ENCODE measurements around the gene CNN1.

Gene CNN1

DNA sequence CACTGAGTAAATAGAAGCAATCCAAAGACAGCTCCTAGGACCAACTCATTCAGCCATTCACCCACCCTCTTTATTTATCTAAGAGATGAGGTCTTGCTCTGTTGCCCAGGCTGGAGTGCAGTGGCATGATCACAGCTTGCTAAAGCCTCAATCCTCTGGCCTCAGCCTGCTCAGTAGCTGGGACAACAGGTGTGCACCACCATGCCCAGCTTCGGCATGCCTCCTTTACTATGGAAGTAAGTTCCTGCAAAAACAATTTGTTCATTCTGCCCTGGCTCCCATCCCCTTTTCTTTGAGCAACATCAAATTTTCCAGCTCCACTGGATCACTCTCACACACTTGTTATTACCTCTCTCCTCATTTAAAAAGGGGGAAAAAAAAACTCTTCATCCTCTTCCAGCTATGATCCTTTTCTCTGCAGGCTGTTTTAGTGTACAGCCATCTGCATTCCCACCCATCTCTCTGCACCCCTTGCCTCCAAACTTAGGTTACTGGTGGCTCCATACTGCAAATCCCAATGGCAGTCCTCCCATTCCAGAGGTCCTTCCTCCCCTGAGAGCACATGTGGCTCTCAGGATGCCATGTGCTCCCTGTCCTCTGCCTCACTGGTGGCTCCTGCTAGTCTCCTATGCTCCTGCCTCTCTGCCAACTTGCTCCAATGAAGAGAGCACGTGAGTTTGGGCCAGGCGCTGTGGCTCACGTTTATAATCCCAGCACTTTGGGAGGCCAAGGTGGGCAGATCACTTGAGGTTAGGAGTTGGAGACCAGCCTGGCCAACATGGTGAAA is 18.2 kb downstream of the CNN1 start:
- Histone ChIP-seq H3K4me3 (IDR thresholded peaks at IDR 0.05; ENCODE audit: insufficient read depth, low read depth, low read length) (no peak overlapping the region), H3K27ac (no peak overlapping the region), H3K36me3 (ENCODE audit: insufficient read depth) (no peaks in the 10 kb centered on the region), H3K9ac (no peak overlapping the region), H4K20me1 (ENCODE audit: insufficient read depth) (no peaks in the 10 kb centered on the region), H3K4me1 (ENCODE audit: low read depth, poor library complexity, severe bottlenecking) (peaks cover 12% of the 10 kb centered on the region), H3K27me3 (ENCODE audit: insufficient read depth, low read depth) (no peaks in the 10 kb centered on the region), H3K79me2 (ENCODE audit: insufficient read depth, low read depth) (peaks cover 12% of the 10 kb centered on the region), H3K4me2 (no peak overlapping the region), H2AFZ (ENCODE audit: low read depth) (no peak overlapping the region)
- TF ChIP-seq, protein P1, sequence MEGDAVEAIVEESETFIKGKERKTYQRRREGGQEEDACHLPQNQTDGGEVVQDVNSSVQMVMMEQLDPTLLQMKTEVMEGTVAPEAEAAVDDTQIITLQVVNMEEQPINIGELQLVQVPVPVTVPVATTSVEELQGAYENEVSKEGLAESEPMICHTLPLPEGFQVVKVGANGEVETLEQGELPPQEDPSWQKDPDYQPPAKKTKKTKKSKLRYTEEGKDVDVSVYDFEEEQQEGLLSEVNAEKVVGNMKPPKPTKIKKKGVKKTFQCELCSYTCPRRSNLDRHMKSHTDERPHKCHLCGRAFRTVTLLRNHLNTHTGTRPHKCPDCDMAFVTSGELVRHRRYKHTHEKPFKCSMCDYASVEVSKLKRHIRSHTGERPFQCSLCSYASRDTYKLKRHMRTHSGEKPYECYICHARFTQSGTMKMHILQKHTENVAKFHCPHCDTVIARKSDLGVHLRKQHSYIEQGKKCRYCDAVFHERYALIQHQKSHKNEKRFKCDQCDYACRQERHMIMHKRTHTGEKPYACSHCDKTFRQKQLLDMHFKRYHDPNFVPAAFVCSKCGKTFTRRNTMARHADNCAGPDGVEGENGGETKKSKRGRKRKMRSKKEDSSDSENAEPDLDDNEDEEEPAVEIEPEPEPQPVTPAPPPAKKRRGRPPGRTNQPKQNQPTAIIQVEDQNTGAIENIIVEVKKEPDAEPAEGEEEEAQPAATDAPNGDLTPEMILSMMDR (conservative IDR thresholded peaks at IDR 0.05; ENCODE audit: low read depth, low read length), result no peak

DNA sequence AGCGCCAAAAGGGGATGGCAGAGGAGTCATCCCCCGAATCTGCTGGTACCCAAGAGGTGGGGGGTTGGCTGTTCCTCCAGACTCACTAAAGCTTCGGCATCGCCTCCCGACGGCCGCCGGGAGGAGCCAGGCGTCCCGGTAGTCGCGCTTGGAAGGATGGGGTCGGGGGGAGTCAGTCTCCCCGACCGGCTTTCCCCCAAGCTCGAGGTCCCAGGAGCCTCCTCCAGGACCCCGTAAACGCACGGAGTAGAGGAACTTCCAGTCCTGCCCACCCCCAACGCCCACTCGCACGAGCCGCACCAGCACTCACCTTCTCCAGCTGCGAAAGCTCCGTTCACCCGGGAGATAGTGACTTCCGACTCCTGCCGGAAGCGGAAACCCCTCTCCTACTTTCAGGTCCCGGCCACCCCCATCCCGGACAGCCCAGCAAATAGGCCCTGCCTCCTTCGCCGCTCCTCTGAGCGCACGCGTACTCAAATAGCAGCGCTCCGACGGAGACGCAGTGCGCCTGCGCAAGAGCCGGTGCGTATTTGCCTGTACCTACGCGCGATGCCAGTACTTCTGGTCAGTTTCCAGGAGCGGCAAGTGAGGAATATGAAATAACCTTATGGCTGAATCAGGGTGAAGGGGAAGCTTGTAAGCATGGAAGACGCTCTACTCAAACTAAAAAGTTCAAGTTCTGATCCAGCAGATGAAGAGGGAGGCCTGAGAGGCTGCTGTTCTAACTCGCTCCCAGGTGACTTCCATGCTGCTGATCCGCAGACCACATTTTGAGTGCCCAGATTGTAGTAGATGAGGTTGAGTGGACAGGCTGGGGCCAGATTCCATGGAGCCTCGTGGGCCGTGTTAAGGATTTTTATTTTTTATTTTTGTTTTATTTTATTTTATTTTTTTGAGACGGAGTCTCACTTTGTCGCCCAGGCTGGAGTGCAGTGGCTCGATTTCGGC is 20.5 kb downstream of the CNN1 start, which contains the start of gene ELOF1:
TSS of gene ELOF1 (minus strand) at position 350 of the 948 bp plus-strand sequence. CDS start 4,883 bp downstream, outside the sequence.
- Histone ChIP-seq H4K20me1 (ENCODE audit: insufficient read depth) (no peaks in the 10 kb centered on the region), H3K27ac (peak within 1 kb of the TSS; percentile 44; the same call in 1 of the 2 replicates), H3K4me1 (ENCODE audit: low read depth, poor library complexity, severe bottlenecking) (peaks cover 12% of the 10 kb centered on the region)

DNA sequence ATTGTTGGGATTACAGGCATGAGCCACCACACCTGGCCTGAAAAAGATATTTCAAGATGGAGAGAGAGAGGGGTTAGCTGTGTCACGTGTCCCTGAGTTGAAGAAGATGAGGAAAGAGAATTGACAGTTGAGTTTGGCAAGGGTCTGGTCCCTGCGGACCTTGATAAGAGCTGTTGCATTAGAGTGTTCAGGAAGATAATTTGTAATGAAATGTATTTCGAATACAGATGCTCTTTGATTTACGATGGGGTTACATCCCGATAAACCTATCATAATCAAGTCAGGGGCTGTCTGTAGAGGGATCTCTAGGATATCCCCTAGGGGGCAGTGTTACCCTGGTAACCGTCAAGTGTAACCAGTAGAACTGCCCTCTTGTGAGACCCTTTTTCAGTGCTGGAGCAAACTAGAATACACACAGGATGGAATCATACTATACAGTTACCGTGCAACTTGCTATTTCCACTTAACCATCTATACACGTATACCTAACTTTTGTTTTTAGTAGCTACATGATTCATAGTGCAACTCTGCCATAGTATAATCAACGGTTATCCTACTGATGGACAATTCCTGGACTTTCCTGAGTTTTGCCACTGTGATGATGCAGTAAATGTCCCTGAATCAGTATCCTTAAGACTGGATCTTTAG is 21.9 kb downstream of the CNN1 start:
- H3K4me2 ChIP-seq, result no peak overlapping the region; the same call in 1 of the 2 replicates

More for the DNA sequence above, 20.5 kb downstream of the CNN1 start, which contains the start of gene ELOF1:
- no peak within 1 kb of the TSS for H3K4me3 ChIP-seq (IDR thresholded peaks at IDR 0.05; ENCODE audit: insufficient read depth, low read depth, low read length)
- H3K27me3 ChIP-seq (ENCODE audit: insufficient read depth, low read depth), result no peaks in the 10 kb centered on the region
- H2AFZ ChIP-seq (ENCODE audit: low read depth), result peak within 1 kb of the TSS; percentile 92
- TF ChIP-seq, protein P1 (conservative IDR thresholded peaks at IDR 0.05; ENCODE audit: low read depth, low read length), result no peak
- peaks cover 12% of the 10 kb centered on the region for H3K79me2 ChIP-seq (ENCODE audit: insufficient read depth, low read depth)
- H3K9ac ChIP-seq, result peak within 1 kb of the TSS; percentile 40; the same call in 1 of the 2 replicates
- peak within 1 kb of the TSS; percentile 72 for H3K4me2 ChIP-seq
- H3K36me3 ChIP-seq (ENCODE audit: insufficient read depth), result no peaks in the 10 kb centered on the region

More for the DNA sequence above, 21.9 kb downstream of the CNN1 start:
- Histone ChIP-seq H3K9ac (no peak overlapping the region), H3K79me2 (ENCODE audit: insufficient read depth, low read depth) (peaks cover 12% of the 10 kb centered on the region), H3K27me3 (ENCODE audit: insufficient read depth, low read depth) (no peaks in the 10 kb centered on the region), H3K4me3 (IDR thresholded peaks at IDR 0.05; ENCODE audit: insufficient read depth, low read depth, low read length) (no peak overlapping the region), H3K36me3 (ENCODE audit: insufficient read depth) (no peaks in the 10 kb centered on the region), H3K4me1 (ENCODE audit: low read depth, poor library complexity, severe bottlenecking) (peaks cover 12% of the 10 kb centered on the region), H2AFZ (ENCODE audit: low read depth) (no peak overlapping the region), H3K27ac (no peak overlapping the region), H4K20me1 (ENCODE audit: insufficient read depth) (no peaks in the 10 kb centered on the region)
- TF ChIP-seq, protein P1 (conservative IDR thresholded peaks at IDR 0.05; ENCODE audit: low read depth, low read length), result peak; percentile 70
